DMS 273 (cell line): ENCODE results near the gene VDAC1.
A peak's percentile ranks its signal among the peaks of the same experiment; 100 is the strongest.
"Not testable (repeated sequence)": the region's sequence is repeated elsewhere in the genome, so short reads cannot be mapped to it uniquely, and the experiment has no call there.

Experiments used
- DNase-seq: peaks from one replicate; lab custom pipeline; 2025; ENCODE audit not compliant: unreplicated experiment; lab: John Stamatoyannopoulos, UW

VDAC1 gene

GRCh38 chr5:133944263-133945185, 60.3 kb downstream of the VDAC1 start:
- peak; percentile 91 for DNase-seq

DNA sequence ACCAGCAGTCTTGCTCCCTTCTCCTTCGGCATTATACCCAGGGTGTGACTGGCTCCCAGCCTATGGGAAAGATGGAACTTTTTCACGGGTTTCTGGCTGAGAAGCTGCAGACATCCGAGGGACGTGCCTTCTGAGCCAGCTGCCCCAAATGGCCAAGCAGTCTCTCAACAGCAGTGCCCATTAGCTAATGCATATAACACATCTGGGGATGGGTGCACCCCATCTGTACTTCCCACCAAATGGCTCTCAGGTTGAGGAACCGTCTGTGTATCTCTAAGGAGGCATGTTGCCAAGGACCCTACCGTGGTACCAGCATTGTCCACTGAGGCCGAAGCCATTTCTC, 61.3 kb downstream of the VDAC1 start:
- DNase-seq = no peak

- no peak for DNase-seq
Observed at GRCh38 chr5:133942614-133943474, 61.9 kb downstream of the VDAC1 start.

- no peak for DNase-seq
Observed at GRCh38 chr5:133941456-133942196, 63.1 kb downstream of the VDAC1 start.

DNA sequence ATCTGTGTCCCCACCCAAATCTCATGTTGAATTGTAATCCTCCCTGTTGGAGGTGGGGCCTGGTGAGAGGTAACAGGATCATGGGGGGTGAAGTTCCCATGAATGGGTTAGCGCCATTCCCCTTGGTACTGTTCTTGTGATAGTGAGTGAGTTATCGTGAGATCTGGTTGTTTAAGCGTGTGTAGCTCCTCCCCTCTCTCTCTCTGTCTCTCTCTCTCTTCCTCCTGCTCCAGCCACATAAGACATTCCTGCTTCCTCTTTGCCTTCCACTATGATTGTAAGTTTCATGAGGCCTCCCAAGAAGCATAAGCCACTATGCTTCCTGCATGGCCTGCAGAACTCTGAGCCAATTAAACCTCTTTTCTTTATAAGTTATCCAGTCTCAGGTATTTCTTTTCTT, 65.1 kb downstream of the VDAC1 start:
- DNase-seq = no peak

DNA sequence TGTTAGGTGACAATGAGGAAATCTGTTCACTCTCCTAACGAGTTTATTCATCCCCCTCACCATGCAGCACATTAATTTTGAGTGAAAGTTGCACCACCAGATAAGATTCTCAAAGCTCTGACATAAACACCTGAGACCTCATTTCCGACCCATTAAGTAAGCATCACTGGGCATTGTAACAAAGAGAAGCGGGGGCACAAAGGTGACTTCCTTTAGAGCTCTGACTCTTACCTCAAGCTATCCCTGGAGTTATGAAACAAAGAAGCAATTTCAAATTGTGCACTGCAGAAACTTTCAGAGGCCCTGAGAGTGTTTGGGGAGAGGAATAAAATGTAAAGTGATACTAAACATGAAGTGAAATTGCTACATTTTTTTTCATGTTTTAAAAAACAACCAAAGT, 65.8 kb downstream of the VDAC1 start:
- no peak for DNase-seq

DNA sequence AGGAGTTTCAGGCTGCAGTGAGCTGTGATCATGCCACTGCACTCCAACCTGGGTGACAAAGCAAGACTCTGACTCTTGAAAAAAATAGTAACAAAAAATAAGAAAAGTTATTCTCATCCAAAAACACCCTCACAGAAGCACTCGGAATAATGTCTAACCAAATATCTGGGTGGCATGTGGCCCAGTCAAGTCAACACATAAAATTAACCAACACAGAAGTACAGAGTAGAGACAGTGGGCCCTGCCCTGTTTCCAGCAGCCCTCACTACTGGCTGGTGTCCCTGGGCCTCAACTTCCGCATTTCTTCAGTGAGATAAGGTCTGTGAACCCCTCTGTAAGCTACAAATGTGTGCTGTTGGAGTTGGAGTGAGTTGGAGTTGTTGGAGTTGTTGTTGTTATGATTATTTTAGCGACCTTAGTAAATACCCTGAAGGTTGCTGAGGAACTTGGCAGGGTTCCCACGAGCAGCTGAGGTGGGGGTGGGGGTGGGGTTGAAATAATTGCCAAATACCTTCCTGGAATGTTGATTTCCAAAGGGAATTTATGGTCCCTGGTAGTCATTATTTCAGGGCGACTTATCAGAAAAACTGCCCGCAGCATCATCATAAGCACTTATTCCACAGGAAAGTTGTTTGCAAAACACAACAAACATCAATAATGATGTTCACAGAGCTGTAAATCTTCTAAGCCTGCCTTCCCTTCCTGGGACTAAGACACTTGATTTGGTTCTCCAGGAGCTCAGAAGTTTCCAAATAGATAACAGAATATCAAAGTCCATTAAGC, 66.5 kb downstream of the VDAC1 start:
- DNase-seq = no peak

GRCh38 chr5:133937628-133938027, 67.1 kb downstream of the VDAC1 start:
- not testable (repeated sequence) for DNase-seq

- no peak for DNase-seq
Observed at GRCh38 chr5:133936651-133937015, 68.1 kb downstream of the VDAC1 start.

DNA sequence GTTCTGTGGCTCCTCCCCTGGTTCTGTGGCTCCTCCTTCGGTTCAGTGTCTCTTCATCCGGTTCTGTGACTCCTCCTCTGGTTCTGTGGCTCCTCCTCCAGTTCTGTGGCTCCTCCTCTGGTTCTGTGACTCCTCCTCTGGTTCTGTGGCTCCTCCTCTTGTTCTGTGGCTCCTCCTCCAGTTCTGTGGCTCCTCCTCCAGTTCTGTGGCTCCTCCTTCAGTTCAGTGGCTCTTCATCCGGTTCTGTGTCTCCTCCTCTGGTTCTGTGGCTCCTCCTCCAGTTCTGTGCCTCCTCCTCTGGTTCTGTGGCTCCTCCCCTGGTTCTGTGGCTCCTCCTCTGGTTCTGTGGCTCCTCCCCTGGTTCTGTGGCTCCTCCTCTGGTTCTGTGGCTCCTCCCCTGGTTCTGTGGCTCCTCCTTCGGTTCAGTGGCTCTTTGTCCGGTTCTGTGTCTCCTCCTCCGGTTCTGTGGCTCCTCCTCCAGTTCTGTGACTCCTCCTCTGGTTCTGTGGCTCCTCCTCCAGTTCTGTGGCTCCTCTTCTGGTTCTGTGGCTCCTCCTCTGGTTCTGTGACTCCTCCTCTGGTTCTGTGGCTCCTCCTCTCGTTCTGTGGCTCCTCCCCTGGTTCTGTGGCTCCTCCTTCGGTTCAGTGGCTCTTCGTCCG, 68.7 kb downstream of the VDAC1 start:
- DNase-seq = not testable (repeated sequence)

DNA sequence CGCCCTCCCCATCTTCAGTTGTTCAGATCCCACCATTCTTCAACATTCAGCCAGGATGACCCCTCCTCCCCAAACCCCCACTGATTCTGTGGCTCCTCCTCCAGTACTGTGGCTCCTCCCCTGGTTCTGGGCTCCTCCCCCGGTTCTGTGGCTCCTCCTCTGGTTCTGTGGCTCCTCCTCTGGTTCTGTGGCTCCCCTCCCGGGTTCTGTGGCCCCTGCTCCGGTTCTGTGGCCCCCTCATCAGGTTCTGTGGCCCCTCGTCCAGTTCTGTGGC, 69.2 kb downstream of the VDAC1 start:
- DNase-seq = no peak

- DNase-seq = no peak
Observed at GRCh38 chr5:133934822-133935666, 69.7 kb downstream of the VDAC1 start.

GRCh38 chr5:133934311-133934710, 70.5 kb downstream of the VDAC1 start:
- DNase-seq = no peak

DNA sequence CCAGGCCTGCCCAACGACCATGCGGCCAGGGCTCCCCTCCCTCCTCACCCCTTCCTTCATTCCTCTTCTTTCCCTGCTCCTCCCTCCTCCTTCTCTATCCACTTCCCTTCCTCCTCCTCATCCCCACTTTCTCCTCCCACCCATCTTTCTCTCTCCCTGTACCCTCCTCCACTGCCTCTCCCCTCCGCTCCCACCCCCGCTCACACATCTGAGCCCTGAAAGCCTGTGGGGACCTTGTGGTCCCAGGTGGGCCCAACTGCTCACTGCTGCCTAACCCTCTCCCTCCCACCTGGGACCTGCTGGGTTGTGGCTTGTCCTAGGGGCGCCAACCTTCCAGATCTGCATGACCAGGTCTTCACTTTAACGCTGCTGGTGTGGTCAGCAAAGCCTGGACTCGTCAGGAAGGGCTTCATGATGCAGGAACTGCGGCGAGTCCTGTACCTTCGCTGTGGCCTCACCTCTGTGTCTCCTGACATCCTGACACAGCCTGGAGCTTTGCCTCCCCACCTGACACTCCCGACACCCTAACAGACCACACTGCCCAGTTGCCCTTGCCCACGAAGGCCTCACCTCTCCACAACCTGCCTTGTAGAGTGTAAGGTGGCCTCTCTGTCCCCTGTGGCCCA, 71.0 kb downstream of the VDAC1 start:
- DNase-seq = no peak

GRCh38 chr5:133933169-133933509, 71.6 kb downstream of the VDAC1 start:
- DNase-seq = no peak

GRCh38 chr5:133932441-133933168, 72.2 kb downstream of the VDAC1 start:
- no peak for DNase-seq

DNA sequence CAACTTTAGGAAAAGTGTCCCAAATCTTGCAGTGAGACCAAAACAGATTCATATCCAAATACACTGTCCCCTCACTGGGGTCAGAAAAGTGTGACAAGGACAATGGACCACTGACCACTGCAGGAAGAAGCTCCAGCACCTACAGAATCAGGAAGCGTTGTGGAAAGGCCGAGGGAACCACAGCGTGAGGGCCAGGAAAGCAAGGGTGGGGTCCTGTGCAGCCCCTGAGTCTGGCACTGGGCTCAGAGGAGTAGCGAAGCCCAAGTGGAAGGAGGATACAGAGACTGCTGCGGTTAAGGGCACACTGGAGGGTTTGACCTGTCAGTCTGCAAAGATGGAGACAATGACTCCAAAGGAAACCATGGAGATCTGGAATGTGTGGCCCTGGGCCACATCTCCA, 73.2 kb downstream of the VDAC1 start:
- DNase-seq = no peak

DNA sequence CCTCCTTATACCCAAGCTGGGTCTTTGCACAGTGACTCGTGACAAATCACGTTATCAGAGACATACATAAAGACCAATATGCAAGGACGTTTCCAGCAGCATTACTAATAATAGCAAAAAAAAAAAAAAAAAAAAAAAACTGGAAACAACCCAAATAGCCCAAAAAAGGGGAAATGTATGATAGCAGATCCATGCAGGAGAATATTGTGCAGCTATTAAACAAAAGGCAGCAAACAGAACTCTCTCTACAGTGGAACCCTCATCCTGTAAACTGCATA, 74.0 kb downstream of the VDAC1 start:
- no peak for DNase-seq
